ENCODE measurements around the gene CCDC197.

Gene CCDC197

DNA sequence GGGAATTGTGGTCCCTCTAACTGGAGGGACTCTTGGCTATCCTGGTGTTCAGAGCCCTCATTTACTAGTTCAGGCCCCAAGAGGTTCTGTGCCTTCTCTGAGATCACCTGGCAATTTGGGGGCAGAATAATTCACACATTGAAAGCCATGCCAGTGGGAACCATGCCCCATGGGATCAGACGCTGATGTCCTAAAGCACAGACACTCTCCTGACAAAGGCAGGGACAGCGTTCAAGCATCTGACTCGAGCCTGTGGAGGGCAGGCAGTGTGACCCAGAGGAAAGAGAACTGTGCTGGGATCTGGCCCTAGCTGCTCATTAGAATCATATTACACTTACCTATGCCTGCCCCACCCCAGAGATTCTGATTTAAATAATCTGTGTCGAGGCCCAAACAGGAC lies 18.4 kb upstream of the CCDC197 start:
- DNase-seq = no peak

DNA sequence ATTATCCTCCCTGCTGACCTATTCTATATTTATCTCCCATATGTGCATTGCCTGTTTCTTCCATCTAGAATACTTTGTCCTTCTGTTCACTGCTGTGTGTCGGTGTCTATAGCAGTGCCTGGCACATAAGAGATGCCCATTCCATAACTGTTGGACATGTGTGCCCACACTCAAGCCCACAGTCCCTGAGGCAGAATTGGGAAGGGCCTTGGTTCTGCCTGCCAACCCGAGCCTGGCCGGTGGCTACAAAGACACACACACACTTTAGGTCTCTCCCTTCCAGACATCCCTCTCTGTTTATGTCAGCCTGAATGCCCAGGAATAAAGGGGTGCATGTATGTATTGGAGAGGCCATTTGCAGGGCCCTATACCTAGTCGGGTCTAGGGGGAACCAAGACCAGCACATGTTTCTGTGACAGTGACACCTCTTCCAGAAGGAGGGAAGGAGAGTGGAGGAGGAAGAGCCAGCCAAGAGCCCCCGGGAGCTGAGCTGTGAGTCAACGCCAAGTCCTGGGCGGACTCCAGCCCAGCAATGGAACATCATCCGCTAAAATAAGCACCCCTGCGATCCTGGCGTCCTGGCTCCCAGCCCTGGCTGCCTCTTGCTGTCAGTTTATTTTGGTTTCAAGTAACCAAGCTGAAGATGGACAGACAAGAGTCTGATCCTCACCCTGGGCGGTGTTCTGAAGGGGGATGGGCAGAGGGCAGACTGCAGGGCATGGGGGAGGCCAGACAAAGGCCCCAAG lies 16.5 kb upstream of the CCDC197 start:
- no peak for DNase-seq

DNA sequence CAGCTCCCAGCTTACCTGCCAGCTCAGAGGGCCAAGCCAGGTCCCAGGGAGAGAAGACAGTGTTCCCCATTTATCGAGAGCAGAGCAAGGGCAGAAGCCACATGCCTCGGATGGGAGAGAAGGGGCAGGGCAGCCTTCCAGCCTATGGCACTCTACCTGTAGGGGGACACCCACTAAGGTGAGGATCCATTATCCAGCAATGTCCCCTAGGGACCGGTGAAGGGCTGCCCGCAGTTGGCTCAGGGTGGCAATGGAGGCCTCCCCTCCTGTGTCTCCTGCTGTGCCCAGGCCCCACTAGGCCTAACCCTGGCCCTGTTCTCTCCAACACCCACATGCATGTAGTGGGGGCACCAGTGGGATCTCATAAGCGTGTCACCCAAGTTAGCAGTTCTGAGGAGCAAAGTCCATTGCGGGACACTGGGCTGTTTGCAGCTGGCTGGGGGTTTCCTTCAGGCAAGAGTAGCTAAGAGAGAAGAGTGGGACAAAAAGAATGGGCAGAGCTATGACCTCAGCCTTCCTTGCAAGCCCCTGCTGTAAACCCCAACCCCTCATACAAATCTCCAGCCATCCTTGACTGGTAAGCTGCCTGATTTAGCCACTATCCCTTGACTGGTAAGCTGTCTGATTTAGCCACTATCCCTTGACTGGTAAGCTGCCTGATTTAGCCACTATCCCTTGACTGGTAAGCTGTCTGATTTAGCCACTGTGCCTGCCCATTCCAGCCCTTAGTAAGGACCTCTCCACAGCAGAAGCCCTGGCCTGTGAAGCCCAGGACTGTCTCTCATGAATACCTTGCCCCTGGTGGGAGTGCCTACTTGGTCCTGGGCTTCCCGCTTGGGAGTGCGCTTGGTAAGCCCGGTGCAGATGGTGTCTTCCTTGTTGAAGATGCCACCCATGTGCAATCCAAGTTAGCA lies 15.5 kb upstream of the CCDC197 start:
- no peak for DNase-seq

DNA sequence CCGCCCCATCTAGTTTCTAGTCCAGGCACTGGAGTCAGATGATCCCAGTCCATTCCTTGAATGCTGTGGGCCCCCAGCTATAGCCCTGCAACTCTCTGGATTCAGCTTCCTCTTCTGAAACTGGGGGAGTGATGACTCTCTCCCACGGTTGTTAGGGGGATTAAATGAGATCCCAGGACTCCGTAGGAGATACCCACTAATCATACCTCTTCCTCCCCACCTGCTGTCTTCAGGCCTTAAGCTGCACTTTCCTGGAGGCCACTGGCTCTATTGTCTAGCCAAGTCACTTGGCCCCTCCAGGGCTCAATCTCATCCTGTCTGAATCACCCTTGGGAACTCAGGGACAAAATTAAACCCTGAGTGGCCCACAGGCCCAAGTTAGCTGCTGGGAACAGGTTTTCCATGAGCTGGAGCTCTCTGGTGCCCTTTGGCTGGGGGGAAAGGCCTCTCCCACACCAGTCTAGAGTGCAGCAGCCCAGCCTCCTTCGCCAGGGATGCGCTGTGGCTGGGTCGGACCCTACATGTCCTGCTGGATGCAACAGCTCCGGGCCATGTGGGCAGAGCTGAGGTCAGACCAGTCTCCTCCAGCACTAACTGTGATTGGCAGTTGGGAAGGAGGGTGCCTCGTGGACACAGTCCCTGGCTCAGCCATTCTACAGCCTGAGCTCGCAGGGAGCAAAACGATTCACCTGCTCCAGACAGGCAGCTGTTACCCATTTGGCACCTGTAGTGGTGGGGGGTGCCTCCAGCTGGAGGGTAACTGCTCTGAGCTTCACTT lies 14.7 kb upstream of the CCDC197 start:
- DNase-seq = no peak

DNA sequence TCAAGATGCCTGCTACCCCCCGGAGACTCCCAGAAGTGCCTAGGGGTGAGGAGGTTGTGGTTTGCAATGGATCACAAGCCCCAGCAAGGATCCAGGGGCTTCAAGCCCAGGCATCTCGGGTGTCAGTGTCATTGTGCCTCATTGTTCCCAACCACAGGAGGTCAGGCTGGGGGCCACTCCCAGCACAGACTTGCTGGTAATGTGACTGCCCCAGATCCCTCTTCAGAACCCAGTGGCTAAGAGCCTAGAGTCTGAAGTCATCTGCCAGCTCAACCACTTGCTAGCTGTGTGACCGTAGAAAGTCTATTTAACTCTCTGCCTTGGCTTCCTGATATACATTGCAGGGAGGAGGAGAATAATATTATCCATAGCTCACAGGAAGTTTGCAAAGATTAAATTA lies 13.0 kb upstream of the CCDC197 start:
- no peak for DNase-seq

DNA sequence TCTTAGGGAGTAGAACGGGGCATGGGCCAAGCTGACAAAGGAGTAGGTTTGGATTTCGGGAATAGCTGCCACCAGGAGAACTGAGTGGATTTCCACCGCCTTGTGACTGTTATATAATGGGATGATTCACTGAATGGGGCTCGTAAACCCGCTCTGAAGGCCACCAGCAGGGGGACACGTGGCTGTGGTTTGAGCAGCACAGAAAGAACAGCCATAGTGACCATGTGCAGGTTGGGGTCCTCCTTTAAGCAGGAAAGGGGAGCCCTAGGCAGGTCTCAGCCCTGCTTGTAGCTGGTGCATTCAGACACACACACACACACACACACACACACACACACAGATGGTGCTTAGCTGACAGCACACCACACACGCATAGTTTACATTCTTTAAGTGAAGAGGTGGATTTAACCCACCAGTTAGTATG lies 12.1 kb upstream of the CCDC197 start:
- DNase-seq = no peak

DNA sequence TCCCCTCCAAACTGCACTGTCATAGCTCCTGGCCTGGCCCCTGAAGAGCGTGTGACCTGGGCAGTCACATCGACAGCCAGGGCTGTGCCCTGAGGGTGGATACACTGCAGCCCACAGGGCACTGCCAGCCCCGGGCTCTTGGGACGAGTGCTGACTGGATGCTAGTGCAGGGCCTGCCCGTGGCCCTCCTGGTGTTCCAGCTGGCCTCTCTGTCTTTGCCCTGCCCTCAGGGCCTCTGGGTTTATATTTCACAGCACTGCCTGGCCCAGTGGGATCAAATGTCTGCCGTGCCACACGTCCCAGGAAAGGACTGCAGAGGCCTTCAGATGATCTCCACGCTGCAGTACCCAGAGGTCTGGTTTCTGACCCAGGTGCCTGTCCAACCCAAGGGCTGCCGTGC lies 10.1 kb upstream of the CCDC197 start:
- no peak for DNase-seq

DNA sequence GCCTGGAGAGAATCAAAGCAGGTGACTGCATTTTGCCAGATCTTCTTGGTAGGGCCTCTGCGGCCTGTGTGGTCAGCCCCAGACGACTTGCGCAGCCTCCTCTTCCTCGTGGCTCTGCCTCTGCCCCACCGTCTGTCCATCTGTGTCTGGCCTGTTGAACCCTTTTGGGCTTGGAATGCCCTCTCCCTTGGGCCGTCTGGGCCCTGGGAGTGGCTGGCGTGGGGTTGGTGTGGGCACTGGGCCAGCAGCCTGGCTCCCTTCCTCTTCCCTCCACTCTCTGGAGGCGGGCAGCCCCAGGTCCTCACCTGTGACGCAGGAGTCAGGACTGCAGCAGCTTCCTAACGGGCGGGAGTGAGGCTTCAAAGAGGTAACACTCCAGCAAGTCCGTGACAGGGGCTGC lies 9.7 kb upstream of the CCDC197 start:
- no peak for DNase-seq

DNA sequence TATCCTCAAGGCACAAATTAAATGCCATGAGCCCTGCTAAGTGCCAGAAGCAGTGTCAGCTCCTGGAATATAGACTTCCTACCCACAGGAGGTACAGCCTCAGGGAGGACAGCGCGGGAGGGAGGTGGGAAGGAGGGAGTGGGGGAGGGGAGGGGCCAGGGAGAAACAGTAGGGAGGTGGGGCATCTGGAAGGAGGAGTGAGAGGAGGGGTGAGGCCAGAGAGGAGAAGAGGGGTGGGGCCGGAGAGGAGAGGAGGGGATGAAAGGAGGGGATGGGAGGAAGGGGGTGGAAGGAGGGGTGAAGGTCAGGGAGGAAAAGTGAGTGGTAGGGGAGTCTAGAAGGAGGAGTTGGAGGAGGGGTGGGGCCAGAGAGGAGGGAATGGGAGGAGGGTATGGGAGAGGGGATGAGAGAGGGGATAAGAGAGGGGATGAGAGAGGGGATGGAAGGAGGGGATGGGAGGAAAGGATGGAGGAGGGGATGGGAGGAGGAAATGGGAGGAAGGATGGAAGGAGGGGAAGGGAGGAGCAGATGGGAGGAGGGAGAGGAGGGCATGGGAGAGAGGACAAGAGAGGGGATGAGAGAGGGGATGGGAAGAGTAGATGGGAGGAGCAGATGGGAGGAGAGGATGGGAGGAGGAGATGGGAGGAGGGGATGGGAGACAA lies 9.2 kb upstream of the CCDC197 start:
- DNase-seq = no peak

DNA sequence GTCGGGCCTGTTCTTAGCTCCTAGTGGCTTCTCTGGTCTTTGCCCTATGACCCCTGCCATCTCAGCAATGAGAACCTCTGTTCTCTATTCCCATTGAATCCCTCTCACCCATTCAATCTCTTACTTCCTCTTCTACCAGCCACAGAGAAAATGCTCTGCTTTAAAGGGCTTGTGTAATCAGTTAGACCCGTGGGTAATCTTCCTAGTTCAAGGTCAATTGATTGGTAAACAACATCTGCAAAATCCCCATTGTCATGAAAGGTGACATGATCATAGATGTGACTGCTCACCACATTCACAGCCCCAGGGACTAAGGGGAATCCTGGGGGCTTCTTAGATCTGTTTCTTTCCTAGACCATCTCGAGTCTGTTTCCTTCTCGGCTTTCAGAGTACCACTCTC lies 7.2 kb upstream of the CCDC197 start:
- DNase-seq = no peak

DNA sequence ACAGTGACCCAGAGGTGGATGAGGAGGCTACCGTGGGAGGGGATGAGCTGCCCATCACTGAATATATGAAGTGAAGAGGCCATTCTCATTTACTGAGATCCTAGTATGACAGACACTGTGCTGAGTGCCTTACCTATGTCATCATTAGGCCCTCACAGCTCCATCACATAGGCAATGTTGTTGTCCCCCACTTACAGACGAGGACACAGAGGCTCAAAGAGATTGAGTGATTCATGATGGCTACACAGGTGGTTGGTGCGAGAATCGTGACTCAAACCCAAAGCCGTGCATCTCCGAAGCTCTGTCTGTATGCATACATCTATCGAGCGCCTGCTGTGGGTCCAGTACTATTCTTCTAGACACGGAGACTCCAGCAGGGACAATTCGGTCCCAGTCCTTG lies 5.9 kb upstream of the CCDC197 start:
- DNase-seq = no peak

DNA sequence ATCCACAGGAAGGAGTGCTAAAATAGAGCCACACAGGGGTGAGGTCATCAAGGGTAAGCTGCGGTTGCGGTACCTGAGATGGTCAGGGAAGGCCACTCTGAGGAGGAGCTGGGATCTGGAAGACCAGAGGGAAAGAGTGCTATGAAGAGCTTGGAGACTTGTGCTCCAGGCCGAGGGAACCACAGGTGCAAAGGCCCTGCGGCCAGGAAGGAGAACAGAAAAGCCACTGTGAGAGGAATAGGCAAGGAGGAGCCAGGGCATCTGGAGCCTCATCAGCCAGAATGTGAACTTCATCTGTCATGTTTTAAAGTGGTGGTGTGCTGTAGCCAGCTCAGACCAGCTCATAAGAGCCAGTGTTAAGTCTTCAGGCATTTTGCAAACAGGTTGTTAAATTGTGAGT lies 5.5 kb upstream of the CCDC197 start:
- DNase-seq = no peak

DNA sequence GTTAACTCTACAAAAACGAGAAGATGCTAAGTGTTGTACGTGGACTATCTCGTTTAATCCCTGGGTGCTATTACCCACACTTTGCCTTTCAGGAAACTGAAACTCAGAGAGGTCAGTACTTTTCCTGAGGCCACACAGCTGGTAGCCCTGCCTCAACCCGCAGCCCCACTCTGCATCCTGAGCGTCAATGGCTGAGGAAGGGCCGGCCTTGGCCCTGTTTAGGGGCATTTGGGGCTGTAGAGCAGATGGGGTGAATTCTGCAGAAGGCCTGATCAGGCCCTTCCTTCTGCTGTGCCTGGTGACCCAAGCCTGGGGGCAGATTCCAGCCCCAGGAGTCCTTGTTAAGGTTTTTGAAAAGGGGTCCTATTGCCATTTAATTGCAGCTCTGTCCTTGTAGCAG lies 3.7 kb upstream of the CCDC197 start:
- DNase-seq = no peak

DNA sequence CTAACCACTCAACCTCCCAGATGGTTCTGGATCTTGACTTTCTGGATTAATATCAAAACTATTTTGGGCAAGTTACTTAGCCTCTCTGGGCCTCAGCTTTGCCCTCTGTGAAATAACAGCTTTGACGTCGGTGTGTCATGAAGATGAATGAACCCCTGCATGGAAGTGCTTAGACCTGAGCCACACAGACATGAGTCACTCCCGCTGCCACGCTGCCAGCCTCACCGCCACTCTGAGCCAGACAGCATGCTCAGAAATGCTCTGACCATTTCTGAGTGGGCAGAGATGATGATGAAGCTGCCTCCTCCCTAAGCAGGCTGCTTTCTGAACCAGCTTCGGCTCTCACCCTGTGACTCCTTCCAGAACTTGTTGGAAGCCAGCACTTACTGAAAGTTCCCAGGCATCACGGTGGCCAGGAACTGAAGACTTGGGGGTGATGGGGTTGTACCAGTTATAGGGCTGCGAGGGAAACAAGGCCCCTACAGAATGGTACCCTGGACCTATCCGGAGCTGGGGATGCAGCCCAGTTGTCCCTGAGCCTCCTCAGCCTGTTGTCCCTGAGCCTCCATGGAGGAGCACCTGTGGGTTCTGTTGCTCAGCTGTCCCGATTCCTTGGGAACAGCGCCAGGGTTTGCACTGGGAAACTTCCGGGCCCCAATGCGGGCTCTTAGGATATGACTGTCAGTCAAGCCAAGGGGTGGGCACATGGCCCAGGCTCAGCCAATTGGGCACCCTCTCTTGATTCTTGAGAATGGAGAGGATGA lies 2.0 kb upstream of the CCDC197 start:
- DNase-seq = no peak

DNA sequence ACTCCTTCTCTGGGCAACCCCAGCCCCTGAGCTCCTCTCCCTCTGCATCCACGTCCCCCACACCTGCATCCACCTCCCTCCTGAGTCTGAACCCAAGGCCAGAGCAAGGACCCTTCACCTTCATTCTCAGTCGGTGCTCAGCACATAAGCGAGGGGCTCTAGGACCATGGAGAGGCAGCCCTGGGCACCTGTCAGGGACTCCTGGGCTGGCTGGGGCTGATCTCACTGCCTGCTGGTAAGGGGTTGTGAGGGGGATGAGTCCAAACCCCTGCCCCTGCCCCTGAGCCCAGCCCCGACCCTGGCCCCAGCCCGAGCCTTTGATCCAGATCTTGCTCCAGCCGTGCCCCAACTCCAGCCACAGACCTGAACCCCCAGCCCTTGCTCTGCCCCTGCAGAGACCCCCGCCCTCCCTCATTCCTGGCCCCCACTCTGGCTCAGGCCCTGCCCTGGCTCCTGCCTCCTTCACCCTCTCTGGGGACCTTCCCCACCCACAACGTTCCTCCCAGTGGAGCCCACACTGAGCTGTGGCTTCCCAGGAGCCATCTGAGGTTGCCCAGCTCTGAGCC lies 888 bp upstream of the CCDC197 start:
- no peak for DNase-seq

DNA sequence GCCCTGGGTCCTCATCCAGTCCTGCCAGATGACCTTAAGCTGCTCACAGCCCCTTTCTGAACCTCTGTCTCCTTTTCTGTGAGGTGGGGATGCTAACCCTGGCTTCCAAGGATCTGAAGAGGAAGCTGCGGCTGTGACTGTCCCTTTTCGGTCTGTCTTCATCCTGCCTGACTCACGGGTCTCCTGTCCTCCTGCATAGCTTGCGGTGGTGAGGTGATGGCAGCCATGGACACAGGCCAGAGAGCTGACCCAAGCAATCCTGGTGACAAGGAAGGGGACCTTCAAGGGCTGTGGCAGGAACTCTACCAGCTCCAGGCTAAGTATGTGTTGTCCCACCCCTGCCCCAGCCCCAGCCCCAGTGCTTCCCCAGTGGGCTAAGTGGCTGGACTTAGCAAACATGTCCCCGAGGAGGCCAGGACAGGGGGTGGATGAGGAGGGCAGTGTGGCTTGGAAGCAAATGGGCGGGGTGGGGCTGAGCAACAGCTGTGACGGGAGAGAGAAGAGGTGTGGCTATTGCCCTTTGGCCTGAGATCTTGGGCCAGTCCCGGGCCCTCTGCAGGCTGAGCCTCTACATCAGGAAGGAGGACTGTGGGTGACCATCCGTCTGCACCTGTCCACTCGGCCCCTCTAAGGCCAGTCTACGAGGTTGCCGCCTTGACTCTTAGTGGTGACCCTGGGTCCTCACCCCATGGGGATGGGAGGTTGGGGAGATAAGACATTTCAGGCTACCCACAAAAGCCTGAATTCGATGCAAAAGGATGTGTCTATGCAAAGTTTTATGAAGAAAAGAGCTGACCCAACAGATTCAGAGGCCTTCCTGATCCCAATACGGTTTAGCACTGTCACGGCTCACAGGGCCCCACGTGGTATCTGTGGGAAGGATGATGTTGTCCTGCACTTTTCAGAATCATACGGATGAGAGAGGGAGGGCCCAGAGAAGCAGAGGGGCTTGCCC lies 1.1 kb downstream of the CCDC197 start:
- DNase-seq = no peak

DNA sequence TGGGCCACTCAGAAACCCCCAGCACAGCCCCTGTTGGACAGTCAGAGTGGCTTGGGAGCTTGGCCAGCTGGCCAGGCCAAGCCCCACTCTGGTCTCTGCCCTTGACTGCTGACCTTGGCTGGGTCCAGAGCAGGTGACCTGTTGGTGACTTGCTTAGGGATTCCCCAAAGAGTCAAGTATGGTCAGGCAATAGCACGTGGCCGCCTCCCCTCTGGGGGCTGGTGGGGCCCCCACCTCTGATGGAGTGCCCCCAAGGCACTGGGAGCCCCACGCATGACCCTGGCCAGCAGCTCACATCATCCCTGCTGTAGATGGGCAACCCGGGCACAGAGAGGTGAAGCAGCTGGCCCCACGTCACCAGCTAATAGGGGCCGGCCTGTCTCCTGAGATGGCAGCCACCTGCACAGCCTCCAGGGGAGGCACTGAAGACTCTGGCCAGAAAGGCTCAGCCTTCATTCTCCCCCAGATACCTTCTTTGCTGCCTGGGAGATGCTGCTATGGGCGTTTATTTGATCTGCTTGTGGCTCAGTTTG lies 1.8 kb downstream of the CCDC197 start:
- DNase-seq = no peak

DNA sequence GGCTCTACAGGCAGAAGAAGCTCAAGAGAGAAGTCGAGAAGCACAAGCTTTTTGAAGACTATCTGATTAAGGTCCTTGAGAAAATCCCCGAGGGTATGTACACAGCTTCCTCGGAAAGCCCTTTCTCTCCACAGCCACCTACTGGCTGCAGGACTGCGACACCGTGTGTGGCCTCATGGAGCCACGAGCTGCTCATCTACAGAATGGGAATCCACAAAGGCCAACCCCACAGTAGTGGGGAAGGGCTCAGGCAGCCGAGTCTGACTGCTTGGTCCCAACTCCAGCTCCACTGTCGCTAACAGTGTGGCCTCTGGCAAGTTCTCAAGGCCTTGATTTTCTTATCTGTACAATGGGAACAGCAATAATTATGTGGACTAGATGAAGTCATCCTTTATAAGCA lies 2.5 kb downstream of the CCDC197 start:
- DNase-seq = no peak

DNA sequence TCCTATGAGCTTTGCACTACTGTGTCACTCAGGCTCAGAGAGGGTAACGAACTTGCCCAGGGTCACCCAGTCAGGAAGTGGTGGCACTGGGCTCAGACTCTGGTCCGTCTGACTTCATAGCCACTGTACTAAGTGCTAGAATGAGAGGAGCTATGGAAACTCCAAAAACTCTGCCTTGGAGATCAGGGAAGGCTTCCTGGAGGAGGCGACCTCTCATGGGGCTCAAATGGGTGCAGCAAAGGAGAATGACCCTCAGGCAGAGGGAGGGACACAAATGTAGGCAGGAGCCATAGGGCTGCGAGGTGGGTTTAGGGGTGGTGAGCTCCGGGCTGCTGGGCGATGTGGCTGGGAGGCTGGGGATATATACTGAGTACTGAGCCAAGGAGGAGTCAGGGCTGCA lies 3.2 kb downstream of the CCDC197 start:
- DNase-seq = no peak

DNA sequence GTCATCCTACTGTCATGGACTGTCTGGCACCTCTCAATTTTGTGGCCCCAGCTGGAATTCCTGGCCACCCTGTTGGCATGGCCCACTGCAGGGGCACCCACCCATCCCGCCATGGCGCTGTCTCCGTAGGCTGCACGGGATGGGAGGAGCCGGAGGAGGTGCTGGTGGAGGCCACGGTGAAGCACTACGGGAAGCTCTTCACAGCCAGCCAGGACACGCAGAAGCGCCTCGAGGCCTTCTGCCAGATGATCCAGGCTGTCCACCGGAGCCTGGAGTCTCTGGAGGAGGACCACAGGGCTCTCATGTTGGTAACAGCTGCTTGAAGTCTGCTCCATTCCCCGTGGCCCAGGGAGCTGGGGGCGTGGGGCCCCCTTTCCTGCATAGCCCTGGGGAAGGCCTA lies 3.9 kb downstream of the CCDC197 start:
- DNase-seq = no peak

All from central memory CD4-positive, alpha-beta T cell (primary cell).